SU-DHL-6 (cell line): ENCODE results near the gene FARS2.
"Not testable (repeated sequence)": the region's sequence is repeated elsewhere in the genome, so short reads cannot be mapped to it uniquely, and the experiment has no call there.

ENCODE experiments used
- H2AFZ ChIP-seq: fragments of 200-600 bp; sonication (generic); 2 replicates; pipeline ENCODE4 v1.6.1; 2014; ENCODE audit warnings: low read depth, mild to moderate bottlenecking, moderate library complexity, mixed read lengths, antibody characterized with exemption, low read length; ENCODE audit not compliant: severe bottlenecking
- H3F3A ChIP-seq: fragments of 200-600 bp; shearing (Covaris generic); 2 replicates; pipeline ENCODE4 v1.6.0; 2016; ENCODE audit warnings: antibody characterized with exemption, mild to moderate bottlenecking; ENCODE audit not compliant: insufficient read depth
- H3K27ac ChIP-seq: fragments of 200-600 bp; sonication (generic); 2 replicates; pipeline ENCODE4 v1.5.1; 2016; ENCODE audit warnings: low read depth, mild to moderate bottlenecking, low read length, moderate library complexity, mixed read lengths
- H3K27me3 ChIP-seq: fragments of 200-600 bp; sonication (generic), shearing (Covaris generic); 2 replicates; pipeline ENCODE4 v1.6.0; 2014; ENCODE audit warnings: mild to moderate bottlenecking, low read length
- H3K36me3 ChIP-seq: fragments of 200-600 bp; sonication (generic); 2 replicates; pipeline ENCODE4 v1.6.1; 2014; ENCODE audit warnings: mild to moderate bottlenecking, low read length, mixed read lengths
- H3K4me2 ChIP-seq: fragments of 300-600, 200-600 bp; shearing (Covaris generic), sonication (generic); 2 replicates; pipeline ENCODE4 v1.6.0; 2014; ENCODE audit warnings: low read length, low read depth, mild to moderate bottlenecking; ENCODE audit not compliant: poor library complexity, severe bottlenecking
- H3K4me3 ChIP-seq: fragments of 200-600 bp; sonication (generic); 2 replicates; pipeline ENCODE4 v1.5.1; 2014; ENCODE audit warnings: antibody characterized with exemption, low read length, mild to moderate bottlenecking, mixed read lengths; ENCODE audit not compliant: insufficient read depth, poor library complexity, severe bottlenecking
- H3K79me2 ChIP-seq: fragments of 200-600 bp; sonication (generic); 2 replicates; pipeline ENCODE4 v1.6.1; 2014; ENCODE audit warnings: mild to moderate bottlenecking, low read length, moderate library complexity; ENCODE audit not compliant: insufficient read depth
- H3K9ac ChIP-seq: fragments of 200-600 bp; sonication (generic); 2 replicates; pipeline ENCODE4 v1.7.0; 2014; ENCODE audit warnings: mild to moderate bottlenecking, low read length
- H3K9me2 ChIP-seq: fragments of 200-600 bp; sonication (generic); replicated peaks from 2 replicates; pipeline ENCODE4 v1.6.1; 2014; ENCODE audit warnings: low read length; ENCODE audit not compliant: insufficient read depth
- H3K9me3 ChIP-seq: fragments of 200-600 bp; sonication (generic); 2 replicates; pipeline ENCODE4 v1.6.1; 2014; ENCODE audit warnings: low read length, mixed read lengths; ENCODE audit not compliant: insufficient read depth
- H4K20me1 ChIP-seq: fragments of 200-600 bp; sonication (generic); 2 replicates; pipeline ENCODE4 v1.6.1; 2014; ENCODE audit warnings: low read depth, mild to moderate bottlenecking, antibody characterized with exemption, low read length, moderate library complexity, mixed read lengths
- CTCF ChIP-seq: fragments of 200-600 bp; sonication (generic); IDR thresholded peaks from one replicate; pipeline ENCODE4 v1.5.1; 2017; ENCODE audit warnings: antibody characterized with exemption, mild to moderate bottlenecking, low read length, moderate library complexity; ENCODE audit not compliant: insufficient read depth, poor library complexity, severe bottlenecking
- EZH2phosphoT487 ChIP-seq: fragments of 200-600 bp; sonication (generic), shearing (Covaris generic); conservative IDR thresholded peaks from 2 replicates; pipeline ENCODE4 v1.6.1; 2018; ENCODE audit warnings: mild to moderate bottlenecking, antibody characterized with exemption, low read length, moderate library complexity, mixed read lengths

The FARS2 gene

GRCh38 chr6:5697508-5697907, 436.2 kb downstream of the FARS2 start:
- no peaks in the 10 kb centered on the region for H3K36me3 ChIP-seq
- H3K79me2 ChIP-seq, result no peaks in the 10 kb centered on the region
- no peak overlapping the region for H3K9ac ChIP-seq
- H3K9me2 ChIP-seq, result no peaks in the 10 kb centered on the region
- no peak overlapping the region for H3K4me3 ChIP-seq
- H2AFZ ChIP-seq, result no peak overlapping the region
- no peak for TF ChIP-seq EZH2phosphoT487
- TF ChIP-seq CTCF, result no peak
- H3F3A ChIP-seq, result no peaks in the 10 kb centered on the region
- H3K4me2 ChIP-seq, result no peak overlapping the region
- no peaks in the 10 kb centered on the region for H3K9me3 ChIP-seq
- no peaks in the 10 kb centered on the region for H4K20me1 ChIP-seq
- H3K27ac ChIP-seq, result no peak overlapping the region
- no peaks in the 10 kb centered on the region for H3K27me3 ChIP-seq

- TF ChIP-seq EZH2phosphoT487, result no peak
- no peak for TF ChIP-seq CTCF
- no peaks in the 10 kb centered on the region for H3K27me3 ChIP-seq
- no peaks in the 10 kb centered on the region for H4K20me1 ChIP-seq
- no peaks in the 10 kb centered on the region for H3K36me3 ChIP-seq
- no peak overlapping the region for H3K4me3 ChIP-seq
- H3K9me3 ChIP-seq, result no peaks in the 10 kb centered on the region
- H3K4me2 ChIP-seq, result no peak overlapping the region
- H3K9ac ChIP-seq, result no peak overlapping the region
- no peaks in the 10 kb centered on the region for H3F3A ChIP-seq
- H3K27ac ChIP-seq, result no peak overlapping the region
- H2AFZ ChIP-seq, result no peak overlapping the region
- no peaks in the 10 kb centered on the region for H3K79me2 ChIP-seq
- H3K9me2 ChIP-seq, result no peaks in the 10 kb centered on the region
Observed at GRCh38 chr6:5698318-5698717, 437.0 kb downstream of the FARS2 start.

- not testable (repeated sequence) for H2AFZ ChIP-seq, H3K9me3 ChIP-seq, H3K4me2 ChIP-seq, H3K27ac ChIP-seq, H4K20me1 ChIP-seq, H3K4me3 ChIP-seq, H3K27me3 ChIP-seq, H3F3A ChIP-seq, H3K36me3 ChIP-seq, H3K9me2 ChIP-seq, H3K79me2 ChIP-seq, H3K9ac ChIP-seq
Observed at GRCh38 chr6:5699064-5699463, 437.8 kb downstream of the FARS2 start.

- H3K9ac ChIP-seq, result no peak overlapping the region
- H3K79me2 ChIP-seq, result no peaks in the 10 kb centered on the region
- H3K36me3 ChIP-seq, result no peaks in the 10 kb centered on the region
- TF ChIP-seq EZH2phosphoT487 (no peak), CTCF (no peak)
- no peak overlapping the region for H3K4me3 ChIP-seq
- H3K4me2 ChIP-seq, result no peak overlapping the region
- H2AFZ ChIP-seq, result no peak overlapping the region
- H4K20me1 ChIP-seq, result no peaks in the 10 kb centered on the region
- no peaks in the 10 kb centered on the region for H3K27me3 ChIP-seq
- no peaks in the 10 kb centered on the region for H3K9me3 ChIP-seq
- H3K9me2 ChIP-seq, result no peaks in the 10 kb centered on the region
- H3F3A ChIP-seq, result no peaks in the 10 kb centered on the region
- H3K27ac ChIP-seq, result no peak overlapping the region
Observed at GRCh38 chr6:5701174-5701573, 439.9 kb downstream of the FARS2 start.
